ENCODE measurements around the gene CBX4.

DNA sequence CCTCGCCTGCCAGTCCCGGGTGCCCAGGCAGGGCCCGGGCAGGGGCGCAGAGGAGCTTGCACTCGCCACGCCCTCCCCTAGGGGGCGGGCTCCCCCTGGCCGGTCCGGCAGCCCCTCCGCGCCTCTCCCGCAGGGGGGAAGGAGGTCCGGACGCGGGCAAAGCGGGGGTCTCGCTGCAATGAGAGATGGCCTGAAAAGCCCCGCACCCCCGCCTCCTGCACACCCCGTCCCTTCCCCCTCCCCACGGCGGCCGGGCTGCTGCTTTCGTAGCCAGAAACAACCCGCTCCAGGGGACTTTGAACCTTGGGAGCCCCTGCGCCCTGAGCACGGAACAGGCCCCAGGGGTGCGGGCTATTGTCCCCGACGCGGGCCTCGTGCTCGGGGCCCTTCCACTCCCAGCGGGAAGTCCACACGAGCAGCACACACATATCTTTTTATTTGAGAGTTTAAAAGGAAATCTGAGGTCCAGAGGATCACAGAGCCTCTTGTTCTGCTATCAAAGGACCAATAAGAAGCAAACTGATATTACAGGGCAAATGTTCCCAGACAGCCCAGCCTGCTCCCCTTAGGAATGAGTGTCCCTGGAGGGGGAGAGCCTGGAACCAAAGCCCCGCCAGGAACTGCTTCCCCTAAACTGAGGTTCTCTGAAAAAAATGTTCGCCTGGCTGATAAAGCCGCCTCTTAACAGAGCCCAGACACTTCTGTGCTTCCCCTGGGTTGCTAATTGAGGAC, 5.8 kb upstream of the CBX4 start:
- TF ChIP-seq CTCF (IDR thresholded peaks at IDR 0.05) (peak; percentile 65), RAD21 (IDR thresholded peaks at IDR 0.05; ENCODE audit: low read length) (peak; percentile 64), GABPA (IDR thresholded peaks at IDR 0.05; ENCODE audit: low read depth) (no peak)
- TF ChIP-seq, protein P1, sequence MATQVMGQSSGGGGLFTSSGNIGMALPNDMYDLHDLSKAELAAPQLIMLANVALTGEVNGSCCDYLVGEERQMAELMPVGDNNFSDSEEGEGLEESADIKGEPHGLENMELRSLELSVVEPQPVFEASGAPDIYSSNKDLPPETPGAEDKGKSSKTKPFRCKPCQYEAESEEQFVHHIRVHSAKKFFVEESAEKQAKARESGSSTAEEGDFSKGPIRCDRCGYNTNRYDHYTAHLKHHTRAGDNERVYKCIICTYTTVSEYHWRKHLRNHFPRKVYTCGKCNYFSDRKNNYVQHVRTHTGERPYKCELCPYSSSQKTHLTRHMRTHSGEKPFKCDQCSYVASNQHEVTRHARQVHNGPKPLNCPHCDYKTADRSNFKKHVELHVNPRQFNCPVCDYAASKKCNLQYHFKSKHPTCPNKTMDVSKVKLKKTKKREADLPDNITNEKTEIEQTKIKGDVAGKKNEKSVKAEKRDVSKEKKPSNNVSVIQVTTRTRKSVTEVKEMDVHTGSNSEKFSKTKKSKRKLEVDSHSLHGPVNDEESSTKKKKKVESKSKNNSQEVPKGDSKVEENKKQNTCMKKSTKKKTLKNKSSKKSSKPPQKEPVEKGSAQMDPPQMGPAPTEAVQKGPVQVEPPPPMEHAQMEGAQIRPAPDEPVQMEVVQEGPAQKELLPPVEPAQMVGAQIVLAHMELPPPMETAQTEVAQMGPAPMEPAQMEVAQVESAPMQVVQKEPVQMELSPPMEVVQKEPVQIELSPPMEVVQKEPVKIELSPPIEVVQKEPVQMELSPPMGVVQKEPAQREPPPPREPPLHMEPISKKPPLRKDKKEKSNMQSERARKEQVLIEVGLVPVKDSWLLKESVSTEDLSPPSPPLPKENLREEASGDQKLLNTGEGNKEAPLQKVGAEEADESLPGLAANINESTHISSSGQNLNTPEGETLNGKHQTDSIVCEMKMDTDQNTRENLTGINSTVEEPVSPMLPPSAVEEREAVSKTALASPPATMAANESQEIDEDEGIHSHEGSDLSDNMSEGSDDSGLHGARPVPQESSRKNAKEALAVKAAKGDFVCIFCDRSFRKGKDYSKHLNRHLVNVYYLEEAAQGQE (IDR thresholded peaks at IDR 0.05; ENCODE audit: low read depth, low read length) = no peak

Measured in SK-N-SH (cell line).